OCI-LY1 (cell line): ENCODE data around the gene LRP8.

ENCODE experiments used
- H2AFZ ChIP-seq: fragments of 200-600 bp; sonication (generic), shearing (Covaris generic); 2 replicates; pipeline ENCODE4 v1.6.0; 2014; ENCODE audit warnings: antibody characterized with exemption, mild to moderate bottlenecking, low read length
- H3F3A ChIP-seq: fragments of 200-600 bp; sonication (generic), shearing (Covaris generic); 2 replicates; pipeline ENCODE4 v1.6.0; 2014; ENCODE audit warnings: mild to moderate bottlenecking, antibody characterized with exemption, low read length, moderate library complexity; ENCODE audit not compliant: insufficient read depth
- H3K27ac ChIP-seq: fragments of 200-600 bp; sonication (generic); 2 replicates; pipeline ENCODE4 v1.5.1; 2014; ENCODE audit warnings: low read length, mixed run types, mild to moderate bottlenecking, low read depth; ENCODE audit not compliant: poor library complexity, severe bottlenecking
- H3K27me3 ChIP-seq: fragments of 200-600 bp; sonication (generic); 2 replicates; pipeline ENCODE4 v1.6.0; 2014; ENCODE audit warnings: antibody characterized with exemption, mild to moderate bottlenecking, low read length, moderate library complexity; ENCODE audit not compliant: insufficient read depth
- H3K36me3 ChIP-seq: fragments of 200-600 bp; sonication (generic); 2 replicates; pipeline ENCODE4 v1.6.1; 2014; ENCODE audit warnings: mild to moderate bottlenecking, antibody characterized with exemption, low read length, moderate library complexity, mixed read lengths; ENCODE audit not compliant: insufficient read depth
- H3K4me1 ChIP-seq: fragments of 200-600 bp; sonication (generic); 2 replicates; pipeline ENCODE4 v1.5.1; 2014; ENCODE audit warnings: mild to moderate bottlenecking, low read length, moderate library complexity; ENCODE audit not compliant: insufficient read depth, severe bottlenecking
- H3K4me2 ChIP-seq: fragments of 200-600 bp; sonication (generic), shearing (Covaris generic); 2 replicates; pipeline ENCODE4 v1.6.1; 2014; ENCODE audit warnings: low read length
- H3K4me3 ChIP-seq: fragments of 200-600 bp; sonication (generic); 2 replicates; pipeline ENCODE4 v1.5.1; 2014; ENCODE audit warnings: low read length, low read depth, mild to moderate bottlenecking, mixed read lengths; ENCODE audit not compliant: poor library complexity, severe bottlenecking
- H3K79me2 ChIP-seq: fragments of 200-600 bp; shearing (Covaris generic); 2 replicates; pipeline ENCODE4 v1.6.1; 2016; ENCODE audit warnings: mixed run types, low read length, mixed read lengths; ENCODE audit not compliant: insufficient read depth
- H3K9ac ChIP-seq: fragments of 200-600 bp; sonication (generic), shearing (Covaris generic); 2 replicates; pipeline ENCODE4 v1.6.1; 2014; ENCODE audit warnings: mild to moderate bottlenecking, low read length, mixed read lengths
- H3K9me2 ChIP-seq: fragments of 200-600 bp; sonication (generic), shearing (Covaris generic); 2 replicates; pipeline ENCODE4 v1.6.1; 2014; ENCODE audit warnings: low read depth, mild to moderate bottlenecking, low read length, mixed read lengths
- H3K9me3 ChIP-seq: fragments of 200-600 bp; shearing (Covaris generic); 2 replicates; pipeline ENCODE4 v1.6.1; 2014; ENCODE audit warnings: low read length, mixed read lengths
- H4K20me1 ChIP-seq: fragments of 200-600 bp; sonication (generic), shearing (Covaris generic); 2 replicates; pipeline ENCODE4 v1.6.0; 2016; ENCODE audit warnings: mild to moderate bottlenecking, low read length; ENCODE audit not compliant: insufficient read depth
- CTCF ChIP-seq: fragments of 200-600 bp; sonication (generic), shearing (Covaris generic); IDR thresholded peaks from 2 replicates; pipeline ENCODE4 v1.5.1; 2017; ENCODE audit warnings: mild to moderate bottlenecking, antibody characterized with exemption, low read length, moderate library complexity, mixed read lengths
- EZH2 ChIP-seq: fragments of 200-600 bp; sonication (generic), shearing (Covaris generic); IDR thresholded peaks from 2 replicates; pipeline ENCODE4 v1.8.0; 2017; ENCODE audit warnings: borderline replicate concordance, mixed run types, mild to moderate bottlenecking, antibody characterized with exemption, low read length, moderate library complexity, mixed read lengths

LRP8 gene

DNA sequence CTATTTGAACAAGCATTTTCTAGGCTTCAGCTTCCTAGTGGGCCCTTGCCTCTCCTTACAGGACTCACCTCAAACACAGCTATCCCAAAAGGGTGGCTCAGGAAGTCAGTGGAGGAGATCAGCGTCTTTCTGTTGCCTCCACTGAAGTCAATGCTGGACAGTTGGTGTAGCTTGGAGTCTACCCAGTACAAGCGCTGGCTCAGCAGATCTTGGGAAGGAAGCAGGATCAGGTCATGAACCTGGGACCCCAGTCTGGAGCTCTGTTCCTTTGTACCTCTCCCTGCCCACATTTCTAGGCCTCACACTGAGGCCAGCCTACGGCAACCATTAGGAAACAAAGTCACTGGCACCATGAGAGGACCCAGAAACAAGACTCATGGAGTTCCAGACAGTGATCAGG, 65.9 kb downstream of the LRP8 start:
- no peak for TF ChIP-seq CTCF
- no peak for TF ChIP-seq EZH2
- peaks cover 100% of the 10 kb centered on the region for H3K36me3 ChIP-seq
- no peak overlapping the region for H3K9ac ChIP-seq
- H3K4me3 ChIP-seq, result no peak overlapping the region
- H3K79me2 ChIP-seq, result no peaks in the 10 kb centered on the region
- no peaks in the 10 kb centered on the region for H3K9me2 ChIP-seq
- H3K9me3 ChIP-seq, result no peaks in the 10 kb centered on the region
- H3K4me2 ChIP-seq, result no peak overlapping the region
- no peaks in the 10 kb centered on the region for H3K4me1 ChIP-seq
- no peaks in the 10 kb centered on the region for H3K27me3 ChIP-seq
- no peaks in the 10 kb centered on the region for H3F3A ChIP-seq
- H4K20me1 ChIP-seq, result no peaks in the 10 kb centered on the region
- H2AFZ ChIP-seq, result no peak overlapping the region
- no peak overlapping the region for H3K27ac ChIP-seq

DNA sequence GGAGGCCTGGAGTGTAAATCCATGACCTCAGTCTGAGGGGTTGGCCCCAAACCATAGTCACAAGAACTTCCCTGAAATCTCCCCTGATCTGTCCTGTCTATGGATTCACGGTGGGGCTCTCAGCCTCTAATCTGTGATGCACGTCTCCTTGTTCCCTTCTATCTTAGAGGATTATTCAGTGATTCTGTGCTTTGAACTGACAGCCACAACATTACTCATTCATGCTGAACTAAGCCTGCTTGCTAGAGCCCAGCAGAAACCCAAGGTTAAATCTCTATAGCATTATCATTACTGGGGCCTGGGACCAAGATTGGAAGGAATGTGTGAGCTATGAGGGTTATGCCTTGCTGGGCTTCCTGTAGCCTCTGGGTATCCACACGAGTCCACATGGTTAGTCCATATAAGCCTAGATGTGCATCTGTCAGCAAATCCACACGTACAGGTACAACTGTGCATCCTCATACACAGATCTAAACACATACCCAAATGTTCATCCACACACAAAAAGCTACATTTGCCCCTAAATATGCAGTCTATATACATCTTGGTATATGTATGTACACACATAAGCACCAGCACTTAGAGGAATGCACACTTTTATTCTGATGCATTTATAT, 67.1 kb downstream of the LRP8 start:
- Histone ChIP-seq H3F3A (no peaks in the 10 kb centered on the region), H3K4me1 (no peaks in the 10 kb centered on the region), H2AFZ (no peak overlapping the region), H3K4me2 (no peak overlapping the region), H3K27ac (no peak overlapping the region), H3K9me3 (no peaks in the 10 kb centered on the region), H3K9me2 (no peaks in the 10 kb centered on the region), H3K9ac (no peak overlapping the region), H3K27me3 (no peaks in the 10 kb centered on the region), H4K20me1 (no peaks in the 10 kb centered on the region), H3K79me2 (no peaks in the 10 kb centered on the region), H3K4me3 (no peak overlapping the region), H3K36me3 (peaks cover 100% of the 10 kb centered on the region)
- TF ChIP-seq CTCF (no peak), EZH2 (no peak)

DNA sequence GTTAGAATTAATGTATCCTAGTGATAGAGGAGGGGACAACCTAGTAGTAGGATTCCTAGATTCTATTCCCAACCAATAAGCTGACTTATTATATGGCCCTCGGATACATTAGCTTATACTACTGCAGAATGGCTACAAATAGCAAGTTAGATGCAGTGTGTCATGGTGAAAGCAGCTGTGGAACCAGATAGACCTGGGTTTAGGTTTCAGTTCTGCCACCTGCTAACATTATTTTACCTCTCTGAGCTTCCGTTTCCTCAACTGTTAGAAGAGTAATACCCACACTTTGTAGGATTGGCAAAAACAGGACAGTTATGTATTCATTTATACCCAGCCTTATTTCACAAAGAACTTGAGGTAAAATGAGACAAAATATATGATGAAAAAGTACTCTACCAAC, 67.9 kb downstream of the LRP8 start:
- H3K9me3 ChIP-seq, result no peaks in the 10 kb centered on the region
- no peaks in the 10 kb centered on the region for H3K27me3 ChIP-seq
- no peak overlapping the region for H3K4me2 ChIP-seq
- H3K79me2 ChIP-seq, result no peaks in the 10 kb centered on the region
- no peaks in the 10 kb centered on the region for H3K4me1 ChIP-seq
- no peaks in the 10 kb centered on the region for H3K9me2 ChIP-seq
- H3F3A ChIP-seq, result no peaks in the 10 kb centered on the region
- no peaks in the 10 kb centered on the region for H4K20me1 ChIP-seq
- H3K4me3 ChIP-seq, result no peak overlapping the region
- H3K9ac ChIP-seq, result no peak overlapping the region
- TF ChIP-seq EZH2 (no peak), CTCF (no peak)
- no peak overlapping the region for H3K27ac ChIP-seq
- H3K36me3 ChIP-seq, result peaks cover 100% of the 10 kb centered on the region
- H2AFZ ChIP-seq, result no peak overlapping the region
